Measurements from ENCODE around the gene CCDC14. TPM values are rescaled to one million over a fixed set of nuclear protein-coding genes. Genes with fewer than 3 reads are reported as not detected.

The CCDC14 gene
- total and polyA plus RNA-seq, 9 of the 15 experiments (the other 6 are each of a cell fraction or from before 2014, with no cell fraction given): 18.6 to 107 (median 57.3) TPM

DNA sequence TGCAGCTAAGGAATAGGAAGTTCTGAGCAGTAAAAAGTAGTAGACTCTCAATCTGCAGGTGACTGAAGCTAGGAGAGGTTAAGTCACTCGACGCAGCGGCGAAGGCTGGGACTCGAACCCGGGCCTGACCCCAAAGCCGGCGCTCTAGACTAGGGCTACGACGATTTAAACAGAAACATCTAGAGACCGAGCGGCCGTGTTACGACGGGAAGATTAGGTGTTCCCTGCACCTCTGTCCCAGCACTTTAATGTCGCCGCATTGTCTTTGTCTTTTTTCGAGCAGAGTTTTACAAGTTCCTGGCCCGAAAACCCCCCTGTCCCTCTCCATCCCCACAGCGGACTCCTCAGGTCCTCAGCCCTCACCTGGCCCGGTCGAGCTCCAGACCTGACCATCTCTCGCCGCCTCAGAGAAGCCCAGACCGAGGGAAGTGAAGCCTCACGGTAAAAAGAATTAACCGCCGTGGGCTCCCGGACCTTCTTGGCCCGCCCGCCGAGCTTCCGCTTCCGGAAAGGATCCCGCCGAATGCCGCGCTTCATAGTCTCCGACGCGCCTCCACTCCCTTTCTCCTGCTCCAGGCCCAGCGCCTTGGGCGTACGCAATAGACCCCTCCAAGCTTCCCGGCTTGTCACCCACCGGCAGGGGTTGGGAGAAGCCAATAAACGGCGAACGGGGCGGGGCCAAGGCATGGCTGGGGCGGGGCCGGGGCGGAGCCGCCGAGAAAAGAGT is at the start of gene CCDC14 (continued):
- TF ChIP-seq TOE1 (IDR thresholded peaks at IDR 0.05; ENCODE audit: borderline replicate concordance) (0 out of 2 replicates have a peak, but pooled peaks have one; percentile 41), TOE1 (CRISPR knock-in tag; IDR thresholded peaks at IDR 0.05; ENCODE audit: borderline replicate concordance, low read depth) (no peak), HCFC1 (IDR thresholded peaks at IDR 0.05; ENCODE audit: low read depth, low read length) (peak; percentile 63), HIVEP1 (CRISPR knock-in tag; IDR thresholded peaks at IDR 0.05) (no peak), POLR2H (tag; IDR thresholded peaks at IDR 0.05; ENCODE audit: low read depth) (peak; percentile 56; the same call in 1 of the 2 replicates), CBFB (CRISPR knock-in tag; IDR thresholded peaks at IDR 0.05) (no peak), C11orf30 (IDR thresholded peaks at IDR 0.05; ENCODE audit: low read depth) (no peak), GTF3C2 (IDR thresholded peaks at IDR 0.05; ENCODE audit: borderline replicate concordance, extremely low read depth, insufficient read length) (peak; percentile 44), TAF1 (IDR thresholded peaks at IDR 0.05; ENCODE audit: control insufficient read depth, extremely low read depth, insufficient read depth, low read length, severe bottlenecking) (peak; percentile 86), RBFOX2 (IDR thresholded peaks at IDR 0.05; ENCODE audit: low read depth, low read length) (peak; percentile 90), CXXC5 (CRISPR knock-in tag; IDR thresholded peaks at IDR 0.05) (peak; percentile 57), CREM (IDR thresholded peaks at IDR 0.05; ENCODE audit: low read depth) (peak; percentile 35; the same call in 1 of the 2 replicates), POLR2G (IDR thresholded peaks at IDR 0.05; ENCODE audit: low read depth, low read length) (peak; percentile 92), GABPA (tag; conservative IDR thresholded peaks at IDR 0.05; ENCODE audit: low read depth) (peak; percentile 94), NCOA1 (IDR thresholded peaks at IDR 0.05; ENCODE audit: low read depth) (0 out of 2 replicates have a peak, but pooled peaks have one; percentile 34), TAF7 (tag; IDR thresholded peaks at IDR 0.05) (peak; percentile 43; the same call in 1 of the 2 replicates), NRF1 (conservative IDR thresholded peaks at IDR 0.05 in 1 of 2, IDR thresholded peaks at IDR 0.05 in 1 of 2) (peak; percentile 58 to 63), TARDBP (IDR thresholded peaks at IDR 0.05) (no peak), ATF7 (IDR thresholded peaks at IDR 0.05) (peak; percentile 40; the same call in 1 of the 2 replicates), PHF20 (IDR thresholded peaks at IDR 0.05; ENCODE audit: partially characterized antibody) (peak; percentile 33), SUPT5H (IDR thresholded peaks at IDR 0.05) (peak; percentile 78), TBP (optimal IDR thresholded peaks at IDR 0.05; ENCODE audit: low read depth, low read length) (peak; percentile 60)
- TF ChIP-seq, protein P1, sequence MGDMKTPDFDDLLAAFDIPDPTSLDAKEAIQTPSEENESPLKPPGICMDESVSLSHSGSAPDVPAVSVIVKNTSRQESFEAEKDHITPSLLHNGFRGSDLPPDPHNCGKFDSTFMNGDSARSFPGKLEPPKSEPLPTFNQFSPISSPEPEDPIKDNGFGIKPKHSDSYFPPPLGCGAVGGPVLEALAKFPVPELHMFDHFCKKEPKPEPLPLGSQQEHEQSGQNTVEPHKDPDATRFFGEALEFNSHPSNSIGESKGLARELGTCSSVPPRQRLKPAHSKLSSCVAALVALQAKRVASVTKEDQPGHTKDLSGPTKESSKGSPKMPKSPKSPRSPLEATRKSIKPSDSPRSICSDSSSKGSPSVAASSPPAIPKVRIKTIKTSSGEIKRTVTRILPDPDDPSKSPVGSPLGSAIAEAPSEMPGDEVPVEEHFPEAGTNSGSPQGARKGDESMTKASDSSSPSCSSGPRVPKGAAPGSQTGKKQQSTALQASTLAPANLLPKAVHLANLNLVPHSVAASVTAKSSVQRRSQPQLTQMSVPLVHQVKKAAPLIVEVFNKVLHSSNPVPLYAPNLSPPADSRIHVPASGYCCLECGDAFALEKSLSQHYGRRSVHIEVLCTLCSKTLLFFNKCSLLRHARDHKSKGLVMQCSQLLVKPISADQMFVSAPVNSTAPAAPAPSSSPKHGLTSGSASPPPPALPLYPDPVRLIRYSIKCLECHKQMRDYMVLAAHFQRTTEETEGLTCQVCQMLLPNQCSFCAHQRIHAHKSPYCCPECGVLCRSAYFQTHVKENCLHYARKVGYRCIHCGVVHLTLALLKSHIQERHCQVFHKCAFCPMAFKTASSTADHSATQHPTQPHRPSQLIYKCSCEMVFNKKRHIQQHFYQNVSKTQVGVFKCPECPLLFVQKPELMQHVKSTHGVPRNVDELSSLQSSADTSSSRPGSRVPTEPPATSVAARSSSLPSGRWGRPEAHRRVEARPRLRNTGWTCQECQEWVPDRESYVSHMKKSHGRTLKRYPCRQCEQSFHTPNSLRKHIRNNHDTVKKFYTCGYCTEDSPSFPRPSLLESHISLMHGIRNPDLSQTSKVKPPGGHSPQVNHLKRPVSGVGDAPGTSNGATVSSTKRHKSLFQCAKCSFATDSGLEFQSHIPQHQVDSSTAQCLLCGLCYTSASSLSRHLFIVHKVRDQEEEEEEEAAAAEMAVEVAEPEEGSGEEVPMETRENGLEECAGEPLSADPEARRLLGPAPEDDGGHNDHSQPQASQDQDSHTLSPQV (IDR thresholded peaks at IDR 0.05): no peak
